GM19043 (cell line): ENCODE data around the gene NR4A3.
A peak's percentile ranks its signal among the peaks of the same experiment; 100 is the strongest.
"Not testable (repeated sequence)": the region's sequence is repeated elsewhere in the genome, so short reads cannot be mapped to it uniquely, and the experiment has no call there.

Experiments used
- ATAC-seq: cut with Tn5 transposase; IDR thresholded peaks from one replicate; pipeline ENCODE4 v1.9.1; 2021; ENCODE audit warnings: low read depth; ENCODE audit not compliant: unreplicated experiment

NR4A3 gene

GRCh38 chr9:99821396-99822108 lies at the start of gene NR4A3:
Gene NR4A3 (plus strand): TSS chr9:99821885. CDS start chr9:99828043, 6,158 bp downstream.
- peak; percentile 30 for ATAC-seq

GRCh38 chr9:99773468-99774138 lies 48.1 kb upstream of the NR4A3 start:
- no peak for ATAC-seq

- ATAC-seq = no peak
Measured at GRCh38 chr9:99778308-99778707, 43.4 kb upstream of the NR4A3 start.

- ATAC-seq = no peak
Measured at GRCh38 chr9:99778836-99779235, 42.8 kb upstream of the NR4A3 start.

GRCh38 chr9:99779277-99779676 lies 42.4 kb upstream of the NR4A3 start:
- no peak for ATAC-seq

GRCh38 chr9:99782349-99782748 lies 39.3 kb upstream of the NR4A3 start:
- ATAC-seq = not testable (repeated sequence)

- ATAC-seq = no peak
Measured at GRCh38 chr9:99782962-99783718, 38.5 kb upstream of the NR4A3 start.

- no peak for ATAC-seq
Measured at GRCh38 chr9:99783799-99784198, 37.9 kb upstream of the NR4A3 start.

- no peak for ATAC-seq
Measured at GRCh38 chr9:99785010-99785590, 36.6 kb upstream of the NR4A3 start.

- ATAC-seq = no peak
Measured at GRCh38 chr9:99787556-99787955, 34.1 kb upstream of the NR4A3 start.

GRCh38 chr9:99793528-99793927 lies 28.2 kb upstream of the NR4A3 start:
- ATAC-seq = no peak

- ATAC-seq = no peak
Measured at GRCh38 chr9:99796231-99796630, 25.5 kb upstream of the NR4A3 start.

GRCh38 chr9:99801775-99802174 lies 19.9 kb upstream of the NR4A3 start:
- no peak for ATAC-seq

- no peak for ATAC-seq
Measured at GRCh38 chr9:99803694-99804093, 18.0 kb upstream of the NR4A3 start.

- no peak for ATAC-seq
Measured at GRCh38 chr9:99807276-99807852, 14.3 kb upstream of the NR4A3 start.

GRCh38 chr9:99807956-99808355 lies 13.7 kb upstream of the NR4A3 start:
- ATAC-seq = no peak

- ATAC-seq = no peak
Measured at GRCh38 chr9:99808454-99808853, 13.2 kb upstream of the NR4A3 start.

- no peak for ATAC-seq
Measured at GRCh38 chr9:99809586-99810319, 11.9 kb upstream of the NR4A3 start.

GRCh38 chr9:99811172-99811571 lies 10.5 kb upstream of the NR4A3 start:
- no peak for ATAC-seq
